Hepatocyte (in vitro differentiated cells): ENCODE data around the gene NXPE1. TPM values are rescaled to one million over a fixed set of nuclear protein-coding genes. Genes with fewer than 3 reads are reported as not detected.

ENCODE experiments used
- DNase-seq: peaks from one replicate; pipeline ENCODE4 v3.0.0-alpha.2; 2016; ENCODE audit warnings: low spot score
- H2AFZ ChIP-seq: fragments of 200-600 bp; sonication (generic); 2 replicates; pipeline ENCODE4 v1.6.0; 2016; ENCODE audit warnings: antibody characterized with exemption, mild to moderate bottlenecking
- H3K27ac ChIP-seq: fragments of 200-600 bp; sonication (generic); 2 replicates; pipeline ENCODE4 v1.5.1; 2016; ENCODE audit warnings: mild to moderate bottlenecking
- H3K27me3 ChIP-seq: fragments of 200-600 bp; sonication (generic); 2 replicates; pipeline ENCODE4 v1.6.1; 2016
- H3K36me3 ChIP-seq: fragments of 200-600 bp; sonication (generic); replicated peaks from 2 replicates; pipeline ENCODE4 v1.5.1; 2016; ENCODE audit warnings: low read depth; ENCODE audit not compliant: insufficient read depth
- H3K4me1 ChIP-seq: fragments of 200-600 bp; sonication (generic); 2 replicates; pipeline ENCODE4 v1.5.1; 2016; ENCODE audit warnings: mild to moderate bottlenecking, moderate library complexity; ENCODE audit not compliant: insufficient read depth
- H3K4me2 ChIP-seq: fragments of 200-600 bp; sonication (generic); 2 replicates; pipeline ENCODE4 v1.6.0; 2016
- H3K4me3 ChIP-seq: fragments of 200-600 bp; sonication (generic); 2 replicates; pipeline ENCODE4 v1.5.1; 2016; ENCODE audit warnings: mild to moderate bottlenecking
- H3K79me2 ChIP-seq: fragments of 200-600 bp; sonication (generic); 2 replicates; pipeline ENCODE4 v1.6.0; 2017; ENCODE audit warnings: mild to moderate bottlenecking
- H3K9me2 ChIP-seq: fragments of 200-600 bp; sonication (generic); replicated peaks from 2 replicates; pipeline ENCODE4 v1.6.0; 2017; ENCODE audit warnings: mild to moderate bottlenecking; ENCODE audit not compliant: insufficient read depth
- H3K9me3 ChIP-seq: fragments of 200-600 bp; sonication (generic); 2 replicates; pipeline ENCODE4 v1.5.1; 2016; ENCODE audit warnings: low read depth, mild to moderate bottlenecking
- H4K20me1 ChIP-seq: fragments of 200-600 bp; sonication (generic); 2 replicates; pipeline ENCODE4 v1.6.0; 2016; ENCODE audit warnings: mild to moderate bottlenecking; ENCODE audit not compliant: insufficient read depth, poor library complexity, severe bottlenecking
- CTCF ChIP-seq: fragments of 200-600 bp; sonication (generic); IDR thresholded peaks from 2 replicates; pipeline ENCODE4 v1.5.1; 2016; ENCODE audit warnings: antibody characterized with exemption, mild to moderate bottlenecking; ENCODE audit not compliant: poor library complexity
- EZH2 ChIP-seq: fragments of 200-600 bp; sonication (generic); IDR thresholded peaks from 2 replicates; pipeline ENCODE4 v1.6.1; 2016; ENCODE audit warnings: antibody characterized with exemption, mild to moderate bottlenecking, borderline replicate concordance
- EZH2phosphoT487 ChIP-seq: fragments of 200-600 bp; sonication (generic); IDR thresholded peaks from one replicate; pipeline ENCODE4 v1.6.1; 2018; ENCODE audit warnings: antibody characterized with exemption, mild to moderate bottlenecking, low read depth, moderate library complexity; ENCODE audit not compliant: unreplicated experiment, severe bottlenecking
- WGBS: methylation state at CpG from one replicate; pipeline ENCODE4 v1.1.6; 2016; ENCODE audit warnings: low lambda C conversion rate; ENCODE audit errors: missing lambda C conversion rate; 5-methylcytosine and 5-hydroxymethylcytosine counted together
- polyA plus RNA-seq: library from polyadenylated mRNA; unstranded; fragments of >200 nt; fragmentation: Nextera tagmentation; extraction: Ambion mirVana; gene quantifications from 2 replicates; pipeline ENCODE4 v1.2.1, GENCODE V29; 2016
- total RNA-seq: library from RNA; depleted of rRNA; stranded (reverse); fragments of >200 nt; gene quantifications from 2 replicates; pipeline ENCODE4 v1.2.3, GENCODE V29; 2014

The NXPE1 gene
- total and polyA plus RNA-seq, 2 experiments from 2014 or later: 0.90 TPM; not detected in 1

GRCh38 chr11:114522818-114523217 is 36.9 kb downstream of the NXPE1 start:
- Histone ChIP-seq H4K20me1 (no peaks in the 10 kb centered on the region), H3K9me2 (no peaks in the 10 kb centered on the region), H3K9me3 (no peaks in the 10 kb centered on the region), H3K27ac (no peak overlapping the region), H3K4me1 (no peaks in the 10 kb centered on the region), H3K36me3 (no peaks in the 10 kb centered on the region), H3K4me3 (no peak overlapping the region), H3K4me2 (no peak overlapping the region), H2AFZ (no peak overlapping the region), H3K79me2 (no peaks in the 10 kb centered on the region), H3K27me3 (no peaks in the 10 kb centered on the region)
- WGBS: 47% methylated on average over 2 of the region's 2 CpGs
- DNase-seq: no peak
- TF ChIP-seq EZH2phosphoT487: no peak
- no peak for TF ChIP-seq CTCF
- TF ChIP-seq EZH2: no peak

- DNase-seq: no peak
- Histone ChIP-seq H3K36me3 (no peaks in the 10 kb centered on the region), H3K9me3 (no peaks in the 10 kb centered on the region), H3K4me3 (no peak overlapping the region), H2AFZ (no peak overlapping the region), H3K27me3 (no peaks in the 10 kb centered on the region), H3K27ac (no peak overlapping the region), H3K9me2 (no peaks in the 10 kb centered on the region), H3K79me2 (no peaks in the 10 kb centered on the region), H3K4me2 (no peak overlapping the region), H3K4me1 (no peaks in the 10 kb centered on the region), H4K20me1 (no peaks in the 10 kb centered on the region)
- 90% methylated on average over 2 of the region's 2 CpGs for WGBS
- no peak for TF ChIP-seq EZH2
- no peak for TF ChIP-seq CTCF
- no peak for TF ChIP-seq EZH2phosphoT487
Measured at GRCh38 chr11:114511538-114511937, 48.1 kb downstream of the NXPE1 start.

- no peak for TF ChIP-seq EZH2phosphoT487
- no peak for TF ChIP-seq EZH2
- H4K20me1 ChIP-seq: no peaks in the 10 kb centered on the region
- H3K27me3 ChIP-seq: no peaks in the 10 kb centered on the region
- 95% methylated on average over 7 of the region's 7 CpGs for WGBS
- no peaks in the 10 kb centered on the region for H3K4me1 ChIP-seq
- no peaks in the 10 kb centered on the region for H3K9me3 ChIP-seq
- no peak for DNase-seq
- no peaks in the 10 kb centered on the region for H3K36me3 ChIP-seq
- no peak overlapping the region for H3K27ac ChIP-seq
- H3K9me2 ChIP-seq: no peaks in the 10 kb centered on the region
- no peaks in the 10 kb centered on the region for H3K79me2 ChIP-seq
- H2AFZ ChIP-seq: no peak overlapping the region
- no peak overlapping the region for H3K4me3 ChIP-seq
- no peak overlapping the region for H3K4me2 ChIP-seq
Measured at GRCh38 chr11:114511079-114511478, 48.6 kb downstream of the NXPE1 start.

GRCh38 chr11:114501901-114502300 is 57.8 kb downstream of the NXPE1 start:
- H3K4me1 ChIP-seq: no peaks in the 10 kb centered on the region
- no peaks in the 10 kb centered on the region for H3K27me3 ChIP-seq
- no peak overlapping the region for H2AFZ ChIP-seq
- no peak overlapping the region for H3K4me2 ChIP-seq
- H3K36me3 ChIP-seq: no peaks in the 10 kb centered on the region
- no peaks in the 10 kb centered on the region for H3K79me2 ChIP-seq
- H3K4me3 ChIP-seq: no peak overlapping the region
- DNase-seq: no peak
- no peaks in the 10 kb centered on the region for H4K20me1 ChIP-seq
- WGBS: 84% methylated on average over 1 of the region's 1 CpG
- no peak overlapping the region for H3K27ac ChIP-seq
- H3K9me3 ChIP-seq: no peaks in the 10 kb centered on the region
- TF ChIP-seq CTCF (no peak), EZH2phosphoT487 (no peak), EZH2 (no peak)
- no peaks in the 10 kb centered on the region for H3K9me2 ChIP-seq
